HG02623 (cell line): ENCODE measurements around the gene LBX1.

Experiments used
- ATAC-seq: cut with Tn5 transposase; IDR thresholded peaks from one replicate; pipeline ENCODE4 v1.9.1; 2021; ENCODE audit warnings: moderate library complexity; ENCODE audit not compliant: unreplicated experiment

The LBX1 gene

GRCh38 chr10:101229266-101230182, at the start of gene LBX1:
TSS of gene LBX1 (minus strand) at chr10:101229463. CDS start at chr10:101228815, 648 bp downstream.
- ATAC-seq: no peak

- ATAC-seq: no peak
Measured at GRCh38 chr10:101273741-101274140, 44.5 kb upstream of the LBX1 start.

GRCh38 chr10:101273330-101273729, 44.1 kb upstream of the LBX1 start:
- no peak for ATAC-seq

- no peak for ATAC-seq
Measured at GRCh38 chr10:101272229-101272868, 43.1 kb upstream of the LBX1 start.

GRCh38 chr10:101270763-101271162, 41.5 kb upstream of the LBX1 start:
- ATAC-seq: no peak

- ATAC-seq: no peak
Measured at GRCh38 chr10:101267776-101268175, 38.5 kb upstream of the LBX1 start.

GRCh38 chr10:101267290-101267680, 38.0 kb upstream of the LBX1 start:
- ATAC-seq: no peak

GRCh38 chr10:101266381-101267289, 37.4 kb upstream of the LBX1 start:
- ATAC-seq: no peak

GRCh38 chr10:101263150-101263752, 34.0 kb upstream of the LBX1 start:
- no peak for ATAC-seq

GRCh38 chr10:101262147-101262546, 32.9 kb upstream of the LBX1 start:
- no peak for ATAC-seq

- ATAC-seq: no peak
Measured at GRCh38 chr10:101261702-101262101, 32.4 kb upstream of the LBX1 start.

GRCh38 chr10:101260764-101261481, 31.7 kb upstream of the LBX1 start:
- no peak for ATAC-seq

GRCh38 chr10:101258179-101258885, 29.1 kb upstream of the LBX1 start:
- ATAC-seq: no peak

- ATAC-seq: no peak
Measured at GRCh38 chr10:101257491-101257890, 28.2 kb upstream of the LBX1 start.

- ATAC-seq: no peak
Measured at GRCh38 chr10:101257084-101257483, 27.8 kb upstream of the LBX1 start.

GRCh38 chr10:101256387-101256786, 27.1 kb upstream of the LBX1 start:
- ATAC-seq: no peak

GRCh38 chr10:101250136-101250535, 20.9 kb upstream of the LBX1 start:
- no peak for ATAC-seq

- no peak for ATAC-seq
Measured at GRCh38 chr10:101249171-101249581, 19.9 kb upstream of the LBX1 start.

GRCh38 chr10:101246639-101247038, 17.4 kb upstream of the LBX1 start:
- ATAC-seq: no peak
